Measurements from ENCODE around the gene NKG7.

- TF ChIP-seq PATZ1 (CRISPR knock-in tag; IDR thresholded peaks at IDR 0.05; ENCODE audit: borderline replicate concordance) (no peak), ZNF70 (CRISPR knock-in tag; IDR thresholded peaks at IDR 0.05) (no peak)
These were observed 42.7 kb upstream of the NKG7 start for GRCh38 chr19:51415187-51415586.
